HCT116 (cell line): ENCODE measurements around the gene SLC25A39. TPM values are rescaled to one million over a fixed set of nuclear protein-coding genes. Genes with fewer than 3 reads are reported as not detected.

ENCODE experiments used
- ATAC-seq: fragments of 200-7000 bp; cut with Tn5 transposase; 2 replicates; pipeline ENCODE4 v1.9.1; 2020; ENCODE audit warnings: mild to moderate bottlenecking, moderate library complexity
- BruUV-seq: library from RNA; stranded (reverse); fragments of 400-500 nt; replicated peaks from 2 replicates; lab custom pipeline; 2021; lab: Mats Ljungman, UMichigan
- CTCF ChIA-PET: fragments of 300-600 bp; sonication (Branson Sonifier 250); formaldehyde crosslinking; loops from one replicate; lab custom pipeline; 2021; ENCODE audit warnings: antibody characterized with exemption; lab: Charles Lee
- POLR2A ChIA-PET: fragments of 300-600, 350-600 bp; sonication (Branson Sonifier 250); formaldehyde crosslinking; loops from one replicate; lab custom pipeline; 2021; ENCODE audit warnings: antibody characterized with exemption; lab: Charles Lee
- RAD21 ChIA-PET, 2 experiments: fragments of 300-600 bp; sonication (Branson Sonifier 250); formaldehyde crosslinking; loops; one replicate each; lab custom pipeline; 2023; ENCODE audit warnings: low total read pairs in 2 of 2; ENCODE audit not compliant: uncharacterized antibody in 2 of 2, unreplicated experiment in 2 of 2, low non-redundant PET in 1 of 2; lab: Charles Lee
- DNase-seq: peaks from one replicate; pipeline ENCODE4 v3.0.0-alpha.2; 2010; ENCODE audit warnings: low read depth, low spot score
- H2AFZ ChIP-seq: fragments of 200-600 bp; shearing (Covaris generic), sonication (generic); 2 replicates; pipeline ENCODE4 v1.6.1; 2017; ENCODE audit warnings: low read depth, mixed run types, mixed read lengths, antibody characterized with exemption, low read length; ENCODE audit not compliant: poor library complexity, severe bottlenecking
- H3K27ac ChIP-seq: 2 replicates; pipeline ENCODE4 v1.5.1; 2012; ENCODE audit warnings: low read depth, low read length
- H3K27me3 ChIP-seq: fragments of 200-600 bp; sonication (generic); 2 replicates; pipeline ENCODE4 v1.6.1; 2016; ENCODE audit warnings: mixed run types, low read length, mixed read lengths; ENCODE audit not compliant: insufficient read depth
- H3K36me3 ChIP-seq, 2 experiments: fragments of 200-500 bp in 1 of 2; fragments of 200-600 bp in 1 of 2; sonication (Bioruptor generic) in 1 of 2; sonication (generic) in 1 of 2; 2 replicates each; pipeline versions ENCODE4 v1.5.1 to v1.6.1; 2014 to 2016; ENCODE audit warnings: low read length in 2 of 2, inconsistent platforms in 1 of 2, mixed read lengths in 1 of 2, mixed run types in 1 of 2; ENCODE audit not compliant: insufficient read depth in 2 of 2, control insufficient read depth in 1 of 2
- H3K4me1 ChIP-seq, 2 experiments: fragments of 200-600 bp in 1 of 2; sonication (generic) in 1 of 2; 2 replicates each; pipeline versions ENCODE4 v1.5.1 to v1.6.1; 2012 to 2017; ENCODE audit warnings: low read length in 2 of 2, inconsistent platforms in 1 of 2, mild to moderate bottlenecking in 1 of 2, mixed read lengths in 1 of 2, mixed run types in 1 of 2, moderate library complexity in 1 of 2; ENCODE audit not compliant: insufficient read depth in 2 of 2, control insufficient read depth in 1 of 2
- H3K4me2 ChIP-seq: fragments of 200-600 bp; sonication (generic); 2 replicates; pipeline ENCODE4 v1.6.1; 2017; ENCODE audit warnings: mixed run types, low read length, mixed read lengths
- H3K4me3 ChIP-seq, 2 experiments: fragments of 200-600 bp in 1 of 2; sonication (generic) in 1 of 2; replicated peaks in 1 of 2; 2 replicates each; pipeline ENCODE4 v1.5.1; 2011 to 2016; ENCODE audit warnings: low read length in 2 of 2, control low read depth in 1 of 2, low read depth in 1 of 2, mild to moderate bottlenecking in 1 of 2, mixed read lengths in 1 of 2, mixed run types in 1 of 2
- H3K79me2 ChIP-seq: fragments of 200-600 bp; sonication (generic); 2 replicates; pipeline ENCODE4 v1.6.1; 2017; ENCODE audit warnings: mild to moderate bottlenecking, mixed run types, low read length, moderate library complexity, mixed read lengths; ENCODE audit not compliant: insufficient read depth
- H3K9ac ChIP-seq: fragments of 200-600 bp; sonication (generic); 2 replicates; pipeline ENCODE4 v1.6.1; 2016; ENCODE audit warnings: low read length, mixed read lengths
- H3K9me2 ChIP-seq: fragments of 200-600 bp; sonication (generic), shearing (Covaris generic); 2 replicates; pipeline ENCODE4 v1.6.1; 2017; ENCODE audit warnings: mixed run types, mild to moderate bottlenecking, moderate library complexity; ENCODE audit not compliant: insufficient read depth
- H3K9me3 ChIP-seq, 2 experiments: fragments of 200-500 bp in 1 of 2; fragments of 200-600 bp in 1 of 2; sonication (Bioruptor generic) in 1 of 2; sonication (generic) in 1 of 2; 2 replicates each; pipeline ENCODE4 v1.6.1; 2014 to 2017; ENCODE audit warnings: low read length in 2 of 2, mixed read lengths in 2 of 2, inconsistent platforms in 1 of 2, low read depth in 1 of 2, mild to moderate bottlenecking in 1 of 2, mixed run types in 1 of 2, moderate library complexity in 1 of 2; ENCODE audit not compliant: control insufficient read depth in 1 of 2, insufficient read depth in 1 of 2
- H4K20me1 ChIP-seq: fragments of 200-600 bp; sonication (generic), shearing (Covaris generic); 2 replicates; pipeline ENCODE4 v1.6.1; 2017; ENCODE audit warnings: mixed run types, mild to moderate bottlenecking, moderate library complexity; ENCODE audit not compliant: insufficient read depth
- CBX3 ChIP-seq: IDR thresholded peaks from 2 replicates; pipeline ENCODE4 v1.6.1; 2012; ENCODE audit warnings: low read depth
- EZH2 ChIP-seq: fragments of 200-600 bp; sonication (generic); IDR thresholded peaks from 2 replicates; pipeline ENCODE4 v1.6.1; 2017; ENCODE audit warnings: antibody characterized with exemption, mixed run types
- EZH2phosphoT487 ChIP-seq: fragments of 200-600 bp; IDR thresholded peaks from 2 replicates; pipeline ENCODE4 v1.6.1; 2018; ENCODE audit warnings: antibody characterized with exemption, borderline replicate concordance
- FOSL1 ChIP-seq: IDR thresholded peaks from 2 replicates; pipeline ENCODE4 v1.6.1; 2012; ENCODE audit warnings: low read depth
- JUND ChIP-seq: IDR thresholded peaks from 2 replicates; pipeline ENCODE4 v1.6.1; 2012
- POLR2A ChIP-seq: IDR thresholded peaks from 2 replicates; pipeline ENCODE4 v1.7.0; 2011; ENCODE audit warnings: borderline replicate concordance; ENCODE audit not compliant: insufficient read depth, insufficient read length; ENCODE audit errors: extremely low read depth
- POLR2AphosphoS5 ChIP-seq: IDR thresholded peaks from 2 replicates; pipeline ENCODE4 v1.6.1; 2011; ENCODE audit warnings: mild to moderate bottlenecking, low read depth, low read length, moderate library complexity
- RAD21 ChIP-seq: IDR thresholded peaks from 2 replicates; pipeline ENCODE4 v1.6.1; 2012; ENCODE audit warnings: low read depth, mild to moderate bottlenecking
- SIN3A ChIP-seq: IDR thresholded peaks from 2 replicates; pipeline ENCODE4 v1.6.1; 2012; ENCODE audit warnings: low read depth
- TCF7L2 ChIP-seq: IDR thresholded peaks from 2 replicates; pipeline ENCODE4 v1.7.0; 2011; ENCODE audit warnings: borderline replicate concordance, inconsistent platforms; ENCODE audit not compliant: insufficient read depth, insufficient read length; ENCODE audit errors: extremely low read depth
- YY1 ChIP-seq: IDR thresholded peaks from 2 replicates; pipeline ENCODE4 v1.6.1; 2011; ENCODE audit warnings: low read length, low read depth, moderate library complexity, mild to moderate bottlenecking; ENCODE audit not compliant: insufficient replicate concordance; ENCODE audit errors: extremely low read depth
- ZFX ChIP-seq: fragments of 450-650 bp; IDR thresholded peaks from 2 replicates; pipeline ENCODE4 v1.6.1; 2017
- intact Hi-C: fragments of 100-400 bp; cut with micrococcal nuclease; formaldehyde crosslinking; loops from 2 replicates; pipeline ENCODE4 v1.10.0; 2022
- total RNA-seq: library from RNA; stranded (reverse); gene quantifications from one replicate; pipeline ENCODE4 v1.2.1, GENCODE V29; 2021; ENCODE audit not compliant: unreplicated experiment
- TF ChIP-seq, protein P1 (sequence below), 3 experiments: fragments of 200-600 bp in 1 of 3; sonication (generic) in 1 of 3; IDR thresholded peaks in 2 of 3; conservative IDR thresholded peaks in 1 of 3; 2 replicates each; pipeline ENCODE4 v1.5.1; 2012 to 2017; ENCODE audit warnings: low read depth in 2 of 3, low read length in 2 of 3, antibody characterized with exemption in 1 of 3, borderline replicate concordance in 1 of 3, control low read depth in 1 of 3, mild to moderate bottlenecking in 1 of 3, mixed read lengths in 1 of 3, mixed run types in 1 of 3, moderate library complexity in 1 of 3; ENCODE audit not compliant: insufficient read depth in 1 of 3
- TF ChIP-seq, protein P2 (sequence below): IDR thresholded peaks from 2 replicates; pipeline ENCODE4 v1.6.1; 2011; ENCODE audit warnings: mild to moderate bottlenecking, low read length, moderate library complexity; ENCODE audit not compliant: insufficient replicate concordance; ENCODE audit errors: extremely low read depth
- TF ChIP-seq, protein P3 (sequence below): IDR thresholded peaks from 2 replicates; pipeline ENCODE4 v1.6.1; 2012
- TF ChIP-seq, protein P4 (sequence below): IDR thresholded peaks from 2 replicates; pipeline ENCODE4 v1.6.1; 2012

Gene SLC25A39
- total RNA-seq, 1 experiment from 2014 or later = 326 TPM

DNA sequence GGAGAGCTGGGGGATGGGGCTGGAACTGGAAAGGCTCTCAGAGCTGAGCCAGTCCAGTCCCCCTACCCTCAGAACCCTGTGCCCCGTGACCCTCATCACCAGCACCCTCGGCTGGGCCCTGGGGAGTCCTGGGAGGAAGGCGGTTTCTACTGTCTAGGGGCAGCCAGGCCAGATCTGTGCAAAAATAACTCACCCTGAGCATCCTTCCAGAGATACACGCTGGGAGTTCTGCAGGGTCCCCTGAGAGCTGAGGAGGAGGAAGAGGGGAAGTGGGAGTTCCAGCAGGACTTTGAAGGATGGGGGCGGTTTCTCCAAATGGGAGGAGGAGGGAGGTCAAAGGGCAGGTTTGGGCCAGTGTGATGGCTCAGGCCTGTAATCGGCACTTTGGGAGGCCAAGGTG lies 51.7 kb downstream of the SLC25A39 start (continued):
- TF ChIP-seq, protein P1, sequence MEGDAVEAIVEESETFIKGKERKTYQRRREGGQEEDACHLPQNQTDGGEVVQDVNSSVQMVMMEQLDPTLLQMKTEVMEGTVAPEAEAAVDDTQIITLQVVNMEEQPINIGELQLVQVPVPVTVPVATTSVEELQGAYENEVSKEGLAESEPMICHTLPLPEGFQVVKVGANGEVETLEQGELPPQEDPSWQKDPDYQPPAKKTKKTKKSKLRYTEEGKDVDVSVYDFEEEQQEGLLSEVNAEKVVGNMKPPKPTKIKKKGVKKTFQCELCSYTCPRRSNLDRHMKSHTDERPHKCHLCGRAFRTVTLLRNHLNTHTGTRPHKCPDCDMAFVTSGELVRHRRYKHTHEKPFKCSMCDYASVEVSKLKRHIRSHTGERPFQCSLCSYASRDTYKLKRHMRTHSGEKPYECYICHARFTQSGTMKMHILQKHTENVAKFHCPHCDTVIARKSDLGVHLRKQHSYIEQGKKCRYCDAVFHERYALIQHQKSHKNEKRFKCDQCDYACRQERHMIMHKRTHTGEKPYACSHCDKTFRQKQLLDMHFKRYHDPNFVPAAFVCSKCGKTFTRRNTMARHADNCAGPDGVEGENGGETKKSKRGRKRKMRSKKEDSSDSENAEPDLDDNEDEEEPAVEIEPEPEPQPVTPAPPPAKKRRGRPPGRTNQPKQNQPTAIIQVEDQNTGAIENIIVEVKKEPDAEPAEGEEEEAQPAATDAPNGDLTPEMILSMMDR (IDR thresholded peaks at IDR 0.05 in 2 of 3, conservative IDR thresholded peaks at IDR 0.05 in 1 of 3; ENCODE audit: borderline replicate concordance in 1 of 3, insufficient read depth in 1 of 3, low read depth in 2 of 3, low read length in 2 of 3) = no peak
- TF ChIP-seq TCF7L2 (no peak), SIN3A (no peak)

DNA sequence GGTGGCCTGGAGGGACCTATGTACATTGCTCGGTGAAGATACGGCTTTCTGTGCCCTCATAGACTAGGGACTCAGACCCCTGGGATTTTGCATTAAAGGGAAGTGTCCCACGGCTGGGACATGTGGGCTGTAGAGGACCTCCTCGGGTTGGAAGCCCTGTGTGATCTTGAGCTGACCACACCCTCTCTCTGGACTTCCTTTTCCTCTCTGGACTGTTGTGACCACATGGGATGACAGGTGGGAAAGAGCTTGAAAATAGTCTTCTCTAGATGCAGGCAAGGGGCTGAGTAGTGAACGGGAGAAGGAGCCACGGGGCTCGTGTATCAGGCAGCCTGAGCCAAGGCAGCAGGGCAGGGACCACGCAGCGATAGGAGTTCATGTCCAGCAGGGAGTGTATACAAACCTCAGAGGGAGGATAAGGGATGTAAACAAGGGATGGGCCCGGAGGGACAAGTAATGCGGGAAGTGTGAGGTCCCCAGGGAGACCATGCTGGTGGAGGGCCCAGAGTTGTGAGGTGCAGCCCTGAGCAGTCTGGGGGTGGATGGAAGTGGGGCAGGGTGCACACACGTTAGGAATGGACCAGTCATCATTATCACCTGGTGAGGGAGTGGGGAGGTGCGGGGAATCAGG lies 52.2 kb downstream of the SLC25A39 start:
- Histone ChIP-seq H3K9me2 (no peaks in the 10 kb centered on the region), H3K27ac (no peak overlapping the region), H4K20me1 (no peaks in the 10 kb centered on the region), H3K4me1 (no peaks in the 10 kb centered on the region), H3K36me3 (no peaks in the 10 kb centered on the region), H3K4me2 (no peak overlapping the region), H3K79me2 (no peaks in the 10 kb centered on the region), H3K9me3 (no peaks in the 10 kb centered on the region), H3K27me3 (no peaks in the 10 kb centered on the region), H3K9ac (no peak overlapping the region), H3K4me3 (no peak overlapping the region), H2AFZ (no peak overlapping the region)
- RAD21 ChIA-PET = no interaction called here
- ATAC-seq = no peak
- no TSS peak for BruUV-seq
- POLR2A ChIA-PET = no interaction called here
- CTCF ChIA-PET = no interaction called here
- intact Hi-C loops = no loop called here
- no peak for DNase-seq
- TF ChIP-seq CBX3 (no peak), EZH2phosphoT487 (no peak), FOSL1 (no peak), RAD21 (no peak), JUND (no peak), ZFX (no peak), EZH2 (no peak), POLR2A (no peak), YY1 (no peak), TCF7L2 (no peak), POLR2AphosphoS5 (no peak)
- TF ChIP-seq, protein P1 (IDR thresholded peaks at IDR 0.05 in 2 of 3, conservative IDR thresholded peaks at IDR 0.05 in 1 of 3; ENCODE audit: borderline replicate concordance in 1 of 3, insufficient read depth in 1 of 3, low read depth in 2 of 3, low read length in 2 of 3) = no peak
- TF ChIP-seq, protein P2, sequence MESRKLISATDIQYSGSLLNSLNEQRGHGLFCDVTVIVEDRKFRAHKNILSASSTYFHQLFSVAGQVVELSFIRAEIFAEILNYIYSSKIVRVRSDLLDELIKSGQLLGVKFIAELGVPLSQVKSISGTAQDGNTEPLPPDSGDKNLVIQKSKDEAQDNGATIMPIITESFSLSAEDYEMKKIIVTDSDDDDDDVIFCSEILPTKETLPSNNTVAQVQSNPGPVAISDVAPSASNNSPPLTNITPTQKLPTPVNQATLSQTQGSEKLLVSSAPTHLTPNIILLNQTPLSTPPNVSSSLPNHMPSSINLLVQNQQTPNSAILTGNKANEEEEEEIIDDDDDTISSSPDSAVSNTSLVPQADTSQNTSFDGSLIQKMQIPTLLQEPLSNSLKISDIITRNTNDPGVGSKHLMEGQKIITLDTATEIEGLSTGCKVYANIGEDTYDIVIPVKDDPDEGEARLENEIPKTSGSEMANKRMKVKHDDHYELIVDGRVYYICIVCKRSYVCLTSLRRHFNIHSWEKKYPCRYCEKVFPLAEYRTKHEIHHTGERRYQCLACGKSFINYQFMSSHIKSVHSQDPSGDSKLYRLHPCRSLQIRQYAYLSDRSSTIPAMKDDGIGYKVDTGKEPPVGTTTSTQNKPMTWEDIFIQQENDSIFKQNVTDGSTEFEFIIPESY = no peak
- TF ChIP-seq, protein P3, sequence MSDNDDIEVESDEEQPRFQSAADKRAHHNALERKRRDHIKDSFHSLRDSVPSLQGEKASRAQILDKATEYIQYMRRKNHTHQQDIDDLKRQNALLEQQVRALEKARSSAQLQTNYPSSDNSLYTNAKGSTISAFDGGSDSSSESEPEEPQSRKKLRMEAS = no peak
- TF ChIP-seq, protein P4, sequence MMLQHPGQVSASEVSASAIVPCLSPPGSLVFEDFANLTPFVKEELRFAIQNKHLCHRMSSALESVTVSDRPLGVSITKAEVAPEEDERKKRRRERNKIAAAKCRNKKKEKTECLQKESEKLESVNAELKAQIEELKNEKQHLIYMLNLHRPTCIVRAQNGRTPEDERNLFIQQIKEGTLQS = no peak
